T-helper 2 cell treated with Interferon-gamma antibody and Interleukin-4, amounts not matched to agents 5 μg/mL and 100 μg/mL, for 36 hours (primary cell): ENCODE data around the gene LHFPL3.

Experiments used
- DNase-seq: peaks from one replicate; pipeline ENCODE4 v3.0.0; 2021; ENCODE audit warnings: low spot score
- H3K27ac Mint-ChIP-seq: one replicate; pipeline ENCODE4 v1.8.0; 2021; ENCODE audit warnings: mild to moderate bottlenecking, mixed read lengths
- H3K27me3 Mint-ChIP-seq: one replicate; pipeline ENCODE4 v1.8.0; 2021; ENCODE audit warnings: low read depth, mixed read lengths
- H3K36me3 Mint-ChIP-seq: one replicate; pipeline ENCODE4 v1.8.0; 2021; ENCODE audit warnings: low read depth, mixed read lengths
- H3K4me1 Mint-ChIP-seq: one replicate; pipeline ENCODE4 v1.8.0; 2021; ENCODE audit warnings: low read depth, mixed read lengths
- H3K4me3 Mint-ChIP-seq: one replicate; pipeline ENCODE4 v1.8.0; 2022; ENCODE audit warnings: mild to moderate bottlenecking, moderate library complexity, mixed read lengths
- H3K9me3 Mint-ChIP-seq: one replicate; pipeline ENCODE4 v1.8.0; 2021; ENCODE audit warnings: mixed read lengths

The LHFPL3 gene

GRCh38 chr7:104838537-104839299, 510.3 kb downstream of the LHFPL3 start:
- Mint-ChIP-seq H3K4me1 (no peaks in the 10 kb centered on the region), H3K36me3 (no peaks in the 10 kb centered on the region), H3K27ac (no peak overlapping the region), H3K9me3 (no peaks in the 10 kb centered on the region), H3K4me3 (no peak overlapping the region), H3K27me3 (peaks cover 8% of the 10 kb centered on the region)
- no peak for DNase-seq

GRCh38 chr7:104839842-104840241, 511.4 kb downstream of the LHFPL3 start:
- H3K9me3 Mint-ChIP-seq, result no peaks in the 10 kb centered on the region
- no peak overlapping the region for H3K4me3 Mint-ChIP-seq
- H3K27me3 Mint-ChIP-seq, result peaks cover 9% of the 10 kb centered on the region
- no peak overlapping the region for H3K27ac Mint-ChIP-seq
- no peaks in the 10 kb centered on the region for H3K36me3 Mint-ChIP-seq
- H3K4me1 Mint-ChIP-seq, result no peaks in the 10 kb centered on the region
- DNase-seq, result no peak

- H3K36me3 Mint-ChIP-seq, result no peaks in the 10 kb centered on the region
- H3K27ac Mint-ChIP-seq, result no peak overlapping the region
- peaks cover 21% of the 10 kb centered on the region for H3K27me3 Mint-ChIP-seq
- DNase-seq, result no peak
- no peaks in the 10 kb centered on the region for H3K4me1 Mint-ChIP-seq
- no peaks in the 10 kb centered on the region for H3K9me3 Mint-ChIP-seq
- H3K4me3 Mint-ChIP-seq, result no peak overlapping the region
Observed at GRCh38 chr7:104841798-104842197, 513.4 kb downstream of the LHFPL3 start.

GRCh38 chr7:104843198-104843597, 514.8 kb downstream of the LHFPL3 start:
- Mint-ChIP-seq H3K27ac (no peak overlapping the region), H3K36me3 (no peaks in the 10 kb centered on the region), H3K9me3 (no peaks in the 10 kb centered on the region), H3K4me3 (no peak overlapping the region), H3K27me3 (peaks cover 20% of the 10 kb centered on the region), H3K4me1 (no peaks in the 10 kb centered on the region)
- no peak for DNase-seq

GRCh38 chr7:104845557-104845956, 517.2 kb downstream of the LHFPL3 start:
- H3K27ac Mint-ChIP-seq, result no peak overlapping the region
- H3K9me3 Mint-ChIP-seq, result no peaks in the 10 kb centered on the region
- H3K4me3 Mint-ChIP-seq, result no peak overlapping the region
- no peak for DNase-seq
- H3K36me3 Mint-ChIP-seq, result no peaks in the 10 kb centered on the region
- no peaks in the 10 kb centered on the region for H3K4me1 Mint-ChIP-seq
- H3K27me3 Mint-ChIP-seq, result peaks cover 18% of the 10 kb centered on the region

- H3K9me3 Mint-ChIP-seq, result no peaks in the 10 kb centered on the region
- no peak for DNase-seq
- H3K4me1 Mint-ChIP-seq, result no peaks in the 10 kb centered on the region
- no peak overlapping the region for H3K4me3 Mint-ChIP-seq
- H3K27me3 Mint-ChIP-seq, result peaks cover 18% of the 10 kb centered on the region
- H3K36me3 Mint-ChIP-seq, result no peaks in the 10 kb centered on the region
- H3K27ac Mint-ChIP-seq, result no peak overlapping the region
Observed at GRCh38 chr7:104846731-104847130, 518.3 kb downstream of the LHFPL3 start.

- H3K4me1 Mint-ChIP-seq, result no peaks in the 10 kb centered on the region
- peak; percentile 12 for DNase-seq
- no peak overlapping the region for H3K4me3 Mint-ChIP-seq
- H3K27me3 Mint-ChIP-seq, result peaks cover 21% of the 10 kb centered on the region
- no peaks in the 10 kb centered on the region for H3K9me3 Mint-ChIP-seq
- no peak overlapping the region for H3K27ac Mint-ChIP-seq
- no peaks in the 10 kb centered on the region for H3K36me3 Mint-ChIP-seq
Observed at GRCh38 chr7:104848138-104848990, 520.0 kb downstream of the LHFPL3 start.

- Mint-ChIP-seq H3K27ac (no peak overlapping the region), H3K4me1 (no peaks in the 10 kb centered on the region), H3K9me3 (no peaks in the 10 kb centered on the region), H3K4me3 (no peak overlapping the region), H3K27me3 (peaks cover 18% of the 10 kb centered on the region), H3K36me3 (no peaks in the 10 kb centered on the region)
- DNase-seq, result no peak
Observed at GRCh38 chr7:104850374-104850773, 522.0 kb downstream of the LHFPL3 start.

- Mint-ChIP-seq H3K9me3 (no peaks in the 10 kb centered on the region), H3K4me3 (no peak overlapping the region), H3K27me3 (peaks cover 9% of the 10 kb centered on the region), H3K36me3 (no peaks in the 10 kb centered on the region), H3K27ac (no peak overlapping the region), H3K4me1 (no peaks in the 10 kb centered on the region)
- no peak for DNase-seq
Observed at GRCh38 chr7:104851268-104851667, 522.9 kb downstream of the LHFPL3 start.

- Mint-ChIP-seq H3K27me3 (peaks cover 8% of the 10 kb centered on the region), H3K4me3 (no peak overlapping the region), H3K36me3 (no peaks in the 10 kb centered on the region), H3K9me3 (no peaks in the 10 kb centered on the region), H3K27ac (no peak overlapping the region), H3K4me1 (no peaks in the 10 kb centered on the region)
- no peak for DNase-seq
Observed at GRCh38 chr7:104852386-104852785, 524.0 kb downstream of the LHFPL3 start.

- H3K27me3 Mint-ChIP-seq, result peaks cover 8% of the 10 kb centered on the region
- no peak overlapping the region for H3K4me3 Mint-ChIP-seq
- no peaks in the 10 kb centered on the region for H3K36me3 Mint-ChIP-seq
- no peak overlapping the region for H3K27ac Mint-ChIP-seq
- no peak for DNase-seq
- H3K9me3 Mint-ChIP-seq, result no peaks in the 10 kb centered on the region
- H3K4me1 Mint-ChIP-seq, result peaks cover 13% of the 10 kb centered on the region
Observed at GRCh38 chr7:104855861-104856260, 527.5 kb downstream of the LHFPL3 start.

- peaks cover 13% of the 10 kb centered on the region for H3K4me1 Mint-ChIP-seq
- H3K9me3 Mint-ChIP-seq, result no peaks in the 10 kb centered on the region
- H3K4me3 Mint-ChIP-seq, result peak overlapping the region; percentile 45
- H3K27ac Mint-ChIP-seq, result peak overlapping the region; percentile 50
- peaks cover 4% of the 10 kb centered on the region for H3K27me3 Mint-ChIP-seq
- no peaks in the 10 kb centered on the region for H3K36me3 Mint-ChIP-seq
- peak; percentile 10 for DNase-seq
Observed at GRCh38 chr7:104857458-104858425, 529.3 kb downstream of the LHFPL3 start.

- H3K36me3 Mint-ChIP-seq, result no peaks in the 10 kb centered on the region
- H3K9me3 Mint-ChIP-seq, result no peaks in the 10 kb centered on the region
- no peak overlapping the region for H3K4me3 Mint-ChIP-seq
- no peak for DNase-seq
- H3K4me1 Mint-ChIP-seq, result peaks cover 13% of the 10 kb centered on the region
- no peak overlapping the region for H3K27ac Mint-ChIP-seq
- no peaks in the 10 kb centered on the region for H3K27me3 Mint-ChIP-seq
Observed at GRCh38 chr7:104859754-104860426, 531.5 kb downstream of the LHFPL3 start.
